Peyer's patch (tissue), 4 donors: ENCODE data around the gene DOK4.

Source experiments
- CTCF ChIP-seq, 6 experiments: fragments of 450-650 bp in 4 of 6; fragments of 200-600 bp in 2 of 6; sonication (generic) in 1 of 6; IDR thresholded peaks; one replicate each; pipeline ENCODE4 v1.5.1; 2017 to 2019; ENCODE audit warnings: antibody characterized with exemption in 6 of 6, mild to moderate bottlenecking in 3 of 6, moderate library complexity in 1 of 6
- POLR2A ChIP-seq, 2 donors: fragments of 450-650 bp; IDR thresholded peaks; one replicate each; pipeline ENCODE4 v1.5.1; 2017; ENCODE audit warnings: antibody characterized with exemption in 2 of 2, mild to moderate bottlenecking in 2 of 2, moderate library complexity in 2 of 2

DNA sequence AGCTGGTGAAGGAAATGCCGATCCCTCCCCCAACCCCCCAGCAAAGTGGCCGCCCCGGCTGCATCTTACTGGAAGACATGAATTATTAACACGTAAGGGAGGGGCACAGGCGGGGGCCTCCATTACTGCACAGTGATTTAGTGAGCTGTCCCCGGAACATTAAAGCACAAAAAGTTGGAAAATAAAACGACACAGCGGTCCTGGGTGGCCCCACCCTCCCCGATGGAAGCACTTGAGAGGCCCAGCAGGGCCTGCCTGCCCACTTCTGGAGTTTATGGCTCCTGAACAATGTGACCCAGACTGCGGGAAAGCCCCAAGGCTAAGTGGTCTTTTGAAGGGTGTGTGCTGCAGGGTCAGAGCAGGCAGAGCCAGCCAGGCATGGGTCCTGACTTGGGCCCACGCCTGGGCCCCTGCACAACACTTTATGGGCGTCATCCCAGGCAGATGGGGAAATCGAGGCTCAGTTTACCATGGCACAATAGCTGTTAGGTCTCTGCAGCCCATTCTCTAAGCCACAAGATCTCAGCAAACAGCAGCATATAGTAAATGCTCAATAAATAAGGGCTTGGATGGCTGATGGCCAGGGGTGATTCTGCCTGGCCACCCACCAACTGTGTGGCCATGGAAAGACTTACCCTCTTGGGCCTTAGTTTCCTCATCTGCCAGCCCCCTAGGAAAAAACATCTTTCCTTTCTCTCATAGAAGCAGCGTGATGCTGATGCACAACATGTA, 27.2 kb upstream of the DOK4 start:
- TF ChIP-seq CTCF (IDR thresholded peaks at IDR 0.05) (no peak), POLR2A (IDR thresholded peaks at IDR 0.05) (no peak)
